ENCODE measurements around the gene RHBDL1.

The RHBDL1 gene

DNA sequence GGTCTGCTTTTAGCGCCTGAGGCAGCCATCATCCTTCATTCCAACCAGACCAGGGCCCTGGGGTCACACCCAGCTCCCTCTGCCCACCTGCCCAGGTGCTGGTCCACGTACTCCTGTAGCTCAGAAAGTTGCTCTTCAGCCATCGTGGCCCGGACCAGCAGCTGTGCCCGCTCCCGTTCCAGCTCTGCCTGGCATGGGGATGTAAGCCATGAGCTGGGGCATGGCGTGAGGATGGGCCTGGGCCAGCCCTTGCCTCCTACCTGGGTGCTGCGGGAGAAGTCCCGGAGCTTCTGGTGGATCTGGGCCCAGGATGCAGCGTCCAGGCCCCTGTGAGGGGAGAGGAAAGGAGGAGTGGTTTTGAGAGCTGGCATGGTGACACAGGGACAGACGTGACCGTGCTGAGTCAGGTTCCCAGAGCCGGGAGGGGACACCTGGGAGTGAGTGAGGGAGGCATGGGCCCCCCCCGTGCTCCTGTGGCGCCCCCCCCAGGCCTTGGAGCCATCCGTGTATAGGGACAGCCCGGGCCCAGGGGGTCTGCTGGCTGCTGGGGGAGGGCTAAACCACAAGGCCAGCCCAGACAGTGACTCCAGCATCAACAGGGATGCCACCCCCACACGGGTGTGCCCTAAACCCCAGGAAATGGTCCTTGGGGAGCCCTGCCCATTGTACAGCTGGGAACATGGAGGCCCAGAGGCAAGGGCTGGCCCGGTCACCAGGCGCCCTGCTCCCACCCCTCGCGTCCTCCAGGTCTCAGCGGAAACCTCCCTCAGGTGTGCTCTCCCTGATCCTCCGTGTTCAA lies 47.6 kb downstream of the RHBDL1 start:
- DNase-seq: no peak

DNA sequence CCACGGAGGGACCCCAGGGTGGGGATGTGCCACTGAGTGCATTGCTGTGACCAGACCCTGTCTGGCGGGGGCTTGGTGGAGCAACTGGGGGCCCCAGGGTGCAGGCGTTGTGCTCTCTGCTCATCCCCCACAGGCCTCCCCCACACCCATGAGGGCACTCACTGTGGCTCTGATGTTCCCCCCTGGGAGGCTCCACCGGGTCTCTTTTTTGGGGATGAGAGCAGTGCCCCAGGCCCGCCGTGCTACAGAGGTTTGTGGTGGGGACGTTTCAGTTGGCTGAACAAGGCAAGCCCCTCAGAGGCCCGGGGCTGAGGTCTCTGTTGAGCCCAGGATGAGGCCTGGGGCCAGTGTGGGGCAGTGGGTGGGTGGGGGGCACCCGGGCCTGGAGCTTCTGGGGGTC lies 48.2 kb downstream of the RHBDL1 start:
- no peak for DNase-seq

DNA sequence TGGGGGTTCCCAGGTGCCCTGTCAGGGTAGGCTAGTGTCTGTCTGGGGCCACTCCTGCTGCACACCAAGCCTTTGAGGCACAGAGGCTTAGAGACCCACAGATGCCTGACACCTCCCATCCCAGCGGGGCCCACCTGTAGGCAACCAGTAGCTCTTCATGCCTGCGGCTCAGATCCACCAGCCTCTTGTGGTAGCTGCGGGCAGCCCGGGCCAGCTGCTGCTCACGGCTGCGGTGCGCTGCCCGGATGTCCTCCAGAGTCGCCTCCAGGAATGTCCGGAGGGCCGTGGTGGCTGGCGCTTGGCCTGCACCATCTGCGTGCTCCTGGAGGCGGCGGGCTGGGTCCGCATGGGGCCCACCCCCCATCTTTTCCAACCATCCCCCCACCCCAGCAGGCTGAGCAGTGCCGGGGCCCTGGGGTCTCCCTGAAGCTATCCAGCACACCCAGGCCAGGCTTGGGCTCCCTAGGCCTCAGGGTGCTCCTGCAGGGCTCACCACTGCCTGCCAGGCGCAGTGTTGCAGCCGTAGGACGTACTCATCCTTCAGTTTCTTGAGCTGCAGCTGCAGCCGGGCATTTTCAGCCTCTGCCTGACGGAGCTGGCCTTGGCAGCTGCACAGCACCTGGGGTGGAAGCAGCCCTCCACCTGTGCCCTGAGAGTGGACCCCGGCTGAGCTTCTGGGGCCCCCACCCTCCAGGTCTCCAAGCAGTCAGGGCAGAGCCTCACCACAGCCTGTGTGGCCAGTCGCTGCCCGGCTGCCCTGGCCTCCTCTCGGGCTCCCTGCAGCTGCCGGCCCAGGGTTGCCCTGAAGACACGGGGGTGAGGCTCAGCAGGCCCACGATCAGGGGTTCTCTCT lies 48.9 kb downstream of the RHBDL1 start:
- no peak for DNase-seq

DNA sequence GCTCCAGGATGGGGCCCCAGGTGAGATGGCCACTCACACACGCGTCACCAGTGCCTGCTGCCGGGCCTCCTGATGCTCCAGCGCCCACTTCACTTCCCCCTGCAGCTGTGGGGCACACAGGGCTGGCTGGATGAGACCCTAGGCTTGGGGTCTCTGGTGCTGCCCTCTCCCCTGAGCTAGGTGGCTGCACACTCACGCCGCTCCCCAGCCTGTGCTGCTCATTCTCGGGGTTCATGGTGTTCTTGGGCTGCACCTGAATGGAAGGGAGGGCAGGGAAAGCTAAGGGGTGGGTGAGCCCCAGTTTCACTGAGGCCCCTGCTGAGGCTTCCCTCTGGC lies 49.5 kb downstream of the RHBDL1 start:
- DNase-seq: no peak

DNA sequence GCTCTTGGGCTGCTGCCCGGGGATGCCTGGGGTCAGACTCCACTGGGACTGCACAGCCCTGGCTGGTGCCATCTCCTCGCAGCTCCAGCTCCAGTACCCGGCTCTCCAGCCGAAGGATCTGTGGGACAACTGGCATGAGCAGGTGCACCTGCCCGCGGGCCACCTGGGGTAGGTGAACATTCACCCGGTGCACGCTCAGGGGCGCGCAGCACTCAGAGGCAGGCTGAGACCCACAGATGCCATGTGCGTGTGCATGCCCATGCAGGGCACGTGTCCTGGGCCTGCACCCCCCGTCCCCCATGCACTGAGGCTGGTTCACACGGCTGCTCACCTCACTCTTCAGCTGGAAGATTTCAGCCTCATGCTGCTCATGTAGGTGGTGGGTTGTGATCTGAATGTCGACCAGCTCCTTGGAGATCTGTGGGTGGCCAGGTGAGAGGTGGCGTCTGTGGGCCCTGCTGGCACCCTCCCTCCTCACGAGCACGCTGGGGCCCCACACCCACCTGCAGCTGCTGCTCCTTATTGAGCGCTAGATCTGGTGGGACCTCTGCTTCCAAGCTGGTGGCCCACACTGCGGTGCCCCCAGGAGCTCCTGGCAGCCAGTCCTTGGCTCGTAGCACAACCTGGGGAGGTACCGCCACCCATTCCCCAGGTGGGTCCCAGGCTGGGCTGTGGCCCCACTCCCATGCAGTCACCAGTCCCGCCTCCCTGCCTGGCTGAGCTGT lies 50.2 kb downstream of the RHBDL1 start:
- no peak for DNase-seq

DNA sequence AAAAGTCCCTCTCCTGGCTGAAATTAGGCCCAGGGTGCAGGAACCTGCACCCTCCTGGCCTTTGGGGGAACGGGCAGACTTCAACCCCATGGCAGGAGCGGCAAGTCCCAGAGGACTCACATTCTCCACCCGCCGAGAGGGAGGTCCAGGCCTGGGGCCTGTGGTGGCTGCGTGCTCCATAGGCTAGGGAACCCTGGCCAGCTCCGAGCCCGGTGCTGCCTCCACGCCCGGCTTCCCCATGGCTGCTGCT lies 50.6 kb downstream of the RHBDL1 start:
- no peak for DNase-seq

DNA sequence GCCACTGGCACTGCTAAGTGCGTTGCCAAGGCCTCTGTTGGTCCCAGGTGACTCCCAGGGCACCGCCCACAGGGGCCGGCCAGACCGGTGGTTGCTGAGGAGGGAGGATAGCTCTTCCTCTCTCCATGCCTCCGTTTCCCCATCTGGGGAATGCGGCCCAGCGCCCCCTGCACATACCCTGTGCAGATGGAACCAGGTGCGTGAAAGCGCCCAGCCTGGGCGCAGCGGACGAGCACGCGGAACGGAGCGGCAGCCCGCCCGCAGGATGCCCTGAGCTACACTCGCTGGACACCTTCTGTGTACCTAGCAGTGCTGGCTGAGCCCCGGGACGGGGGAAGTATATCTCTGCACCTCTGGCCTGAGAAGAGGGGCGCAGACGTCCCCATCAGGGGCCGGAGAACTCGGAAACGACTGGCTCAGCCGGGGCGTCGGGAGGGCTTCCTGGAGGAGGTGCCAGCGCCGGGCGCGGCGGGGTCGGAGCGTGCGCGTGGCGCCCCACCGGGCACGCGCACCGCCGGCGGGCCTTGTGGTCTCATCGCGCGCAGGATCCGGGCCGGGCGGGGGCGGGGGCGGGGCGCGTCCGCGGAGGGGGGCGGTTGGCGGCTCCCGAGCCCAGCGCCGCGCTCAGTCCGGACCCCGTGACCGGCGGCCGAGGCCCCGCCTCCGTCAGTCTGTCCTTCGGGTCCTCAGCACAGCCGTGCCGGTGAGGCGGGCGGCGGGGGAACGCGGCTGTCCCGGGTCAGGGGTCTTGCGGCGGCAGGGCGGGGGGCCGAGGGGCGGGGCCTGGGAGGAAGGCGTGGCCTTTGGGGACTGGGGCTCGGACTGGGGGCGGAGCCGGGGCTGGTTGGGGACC lies 51.2 kb downstream of the RHBDL1 start, which contains the start of the genes CCDC78 and HAGHL:
TSS of gene CCDC78 (minus strand) at position 6 of the 853 bp plus-strand sequence. CDS start 76 bp downstream, outside the sequence.
TSS of gene HAGHL (plus strand) at position 669 of the 853 bp plus-strand sequence. CDS start 404 bp downstream, outside the sequence.
- no peak for DNase-seq

DNA sequence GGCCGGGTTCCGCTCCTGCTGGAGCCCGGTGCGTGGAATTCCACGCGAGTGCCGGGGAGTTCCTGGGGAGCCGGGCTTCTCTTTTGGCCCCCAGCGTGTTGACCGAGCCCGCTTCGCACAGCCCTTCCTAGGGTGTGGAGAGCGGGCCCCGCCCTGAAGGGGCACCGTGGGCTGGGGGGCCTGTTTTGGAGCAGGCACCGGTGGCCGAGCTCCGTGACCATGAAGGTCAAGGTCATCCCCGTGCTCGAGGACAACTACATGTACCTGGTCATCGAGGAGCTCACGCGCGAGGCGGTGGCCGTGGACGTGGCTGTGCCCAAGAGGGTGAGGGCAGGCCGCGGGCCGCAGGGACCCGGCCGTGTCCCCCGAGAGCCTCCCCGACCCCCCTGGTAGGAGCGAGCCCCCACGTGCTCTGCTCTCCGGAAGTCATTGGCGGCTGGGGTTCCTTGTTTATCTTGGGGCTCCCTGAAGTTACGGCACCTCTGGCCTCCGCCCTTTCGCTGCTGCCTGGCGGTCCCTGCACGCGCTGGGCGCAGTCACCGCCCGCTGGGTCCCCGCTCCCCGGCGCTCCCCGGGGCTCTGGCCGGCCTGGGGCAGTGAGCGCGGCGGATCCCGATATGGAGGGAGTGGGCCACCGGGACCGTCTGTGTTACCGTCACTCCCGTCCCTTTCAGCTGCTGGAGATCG lies 52.0 kb downstream of the RHBDL1 start:
- DNase-seq: no peak

Measured in NCI-H2029 (cell line).